ENCODE measurements around the gene FBLN1. TPM values are rescaled to one million over a fixed set of nuclear protein-coding genes. Genes with fewer than 3 reads are reported as not detected.

FBLN1 gene
- total RNA-seq, 1 experiment from 2014 or later: 23.4 TPM

- POLR2A ChIA-PET: no interaction called here
- RAD21 ChIA-PET (ENCODE audit: low non-redundant PET in 1 of 2, low total read pairs in 2 of 2, uncharacterized antibody in 2 of 2, unreplicated experiment in 2 of 2): no interaction called here
Observed at GRCh38 chr22:45574069-45574703, 71.5 kb downstream of the FBLN1 start.

GRCh38 chr22:45575173-45575572 lies 72.5 kb downstream of the FBLN1 start:
- no peaks in the 10 kb centered on the region for H3K27me3 ChIP-seq (ENCODE audit: insufficient read depth, low read length)
- H3K4me3 ChIP-seq (replicated peaks in 1 of 2; ENCODE audit: low read depth in 1 of 2, low read length in 2 of 2): no peak overlapping the region
- CTCF ChIA-PET: interaction anchor here (0.7 kb wide), 1 partner anchor 402 kb away, joined by 4 read pairs; the partner anchor contains the start of gene WNT7B
- TF ChIP-seq SP1 (IDR thresholded peaks at IDR 0.05; ENCODE audit: low read depth): no peak
- no peak for TF ChIP-seq ELF1 (IDR thresholded peaks at IDR 0.05; ENCODE audit: borderline replicate concordance, low read depth)
- no peak for TF ChIP-seq EZH2 (IDR thresholded peaks at IDR 0.05)
- TF ChIP-seq RAD21 (IDR thresholded peaks at IDR 0.05; ENCODE audit: low read depth): no peak
- TF ChIP-seq YY1 (IDR thresholded peaks at IDR 0.05; ENCODE audit: extremely low read depth, insufficient replicate concordance, low read depth, low read length): no peak
- no peak for TF ChIP-seq CEBPB (IDR thresholded peaks at IDR 0.05; ENCODE audit: low read depth)
- TF ChIP-seq POLR2AphosphoS5 (IDR thresholded peaks at IDR 0.05; ENCODE audit: low read depth, low read length): no peak
- no peak for TF ChIP-seq CBX3 (IDR thresholded peaks at IDR 0.05; ENCODE audit: low read depth)
- TF ChIP-seq TCF7L2 (IDR thresholded peaks at IDR 0.05; ENCODE audit: borderline replicate concordance, extremely low read depth, insufficient read depth, insufficient read length): no peak
- TF ChIP-seq ZNF274 (IDR thresholded peaks at IDR 0.05; ENCODE audit: low read depth, low read length): no peak
- TF ChIP-seq ZFX (IDR thresholded peaks at IDR 0.05): no peak
- TF ChIP-seq SRF (IDR thresholded peaks at IDR 0.05; ENCODE audit: low read depth): no peak
- no peak for TF ChIP-seq ATF3 (IDR thresholded peaks at IDR 0.05)
- TF ChIP-seq POLR2A (IDR thresholded peaks at IDR 0.05; ENCODE audit: borderline replicate concordance, extremely low read depth, insufficient read depth, insufficient read length): no peak
- no peak for TF ChIP-seq FOSL1 (IDR thresholded peaks at IDR 0.05; ENCODE audit: low read depth)
- TF ChIP-seq JUND (IDR thresholded peaks at IDR 0.05): no peak
- no peak for TF ChIP-seq MAX (IDR thresholded peaks at IDR 0.05)
- TF ChIP-seq ZBTB33 (IDR thresholded peaks at IDR 0.05; ENCODE audit: extremely low read depth, insufficient replicate concordance, low read length): no peak
- no peak for TF ChIP-seq EZH2phosphoT487 (IDR thresholded peaks at IDR 0.05; ENCODE audit: borderline replicate concordance)
- peaks cover 6 to 7% of the 10 kb centered on the region in 2 experiments; a peak in 2 of 4 replicates for H3K9me3 ChIP-seq (ENCODE audit: control insufficient read depth in 1 of 2, insufficient read depth in 1 of 2, low read depth in 1 of 2, low read length in 2 of 2)
- intact Hi-C loops (cut with micrococcal nuclease): loop anchor here (10.0 kb wide), 1 partner anchor 290 kb away; no protein-coding TSS in a partner anchor
- no peak overlapping the region for H3K27ac ChIP-seq (ENCODE audit: low read depth, low read length)
- H2AFZ ChIP-seq (ENCODE audit: low read depth, low read length, poor library complexity, severe bottlenecking): no peak overlapping the region
- no peak overlapping the region for H3K9ac ChIP-seq (ENCODE audit: low read length)
- no peaks in the 10 kb centered on the region for H4K20me1 ChIP-seq (ENCODE audit: insufficient read depth)
- BruUV-seq (replicated peaks): no TSS peak
- POLR2A ChIA-PET: no interaction called here
- no peaks in the 10 kb centered on the region for H3K36me3 ChIP-seq (ENCODE audit: control insufficient read depth in 1 of 2, insufficient read depth in 2 of 2, low read length in 2 of 2)
- H3K4me2 ChIP-seq (ENCODE audit: low read length): no peak overlapping the region
- RAD21 ChIA-PET (ENCODE audit: low non-redundant PET in 1 of 2, low total read pairs in 2 of 2, uncharacterized antibody in 2 of 2, unreplicated experiment in 2 of 2): no interaction called here
- DNase-seq (ENCODE audit: low read depth, low spot score) (no peak), ATAC-seq (no peak)
- no peaks in the 10 kb centered on the region for H3K79me2 ChIP-seq (ENCODE audit: insufficient read depth, low read length)
- H3K9me2 ChIP-seq (ENCODE audit: insufficient read depth): no peaks in the 10 kb centered on the region
- peaks cover 0 to 10% of the 10 kb centered on the region in 2 experiments; a peak in 1 of 4 replicates for H3K4me1 ChIP-seq (ENCODE audit: control insufficient read depth in 1 of 2, insufficient read depth in 2 of 2, low read length in 2 of 2)

More at GRCh38 chr22:45574069-45574703, 71.5 kb downstream of the FBLN1 start:
- peaks cover 0 to 10% of the 10 kb centered on the region in 2 experiments; a peak in 1 of 4 replicates for H3K4me1 ChIP-seq (ENCODE audit: control insufficient read depth in 1 of 2, insufficient read depth in 2 of 2, low read length in 2 of 2)
- ATAC-seq (no peak), DNase-seq (ENCODE audit: low read depth, low spot score) (no peak)
- H4K20me1 ChIP-seq (ENCODE audit: insufficient read depth): no peaks in the 10 kb centered on the region
- no peak overlapping the region for H3K27ac ChIP-seq (ENCODE audit: low read depth, low read length)
- no peak overlapping the region for H2AFZ ChIP-seq (ENCODE audit: low read depth, low read length, poor library complexity, severe bottlenecking)
- no peak for TF ChIP-seq POLR2AphosphoS5 (IDR thresholded peaks at IDR 0.05; ENCODE audit: low read depth, low read length)
- TF ChIP-seq RAD21 (IDR thresholded peaks at IDR 0.05; ENCODE audit: low read depth): no peak
- no peak for TF ChIP-seq ZNF274 (IDR thresholded peaks at IDR 0.05; ENCODE audit: low read depth, low read length)
- peaks cover 6 to 7% of the 10 kb centered on the region in 2 experiments; a peak in 2 of 4 replicates for H3K9me3 ChIP-seq (ENCODE audit: control insufficient read depth in 1 of 2, insufficient read depth in 1 of 2, low read depth in 1 of 2, low read length in 2 of 2)
- no peaks in the 10 kb centered on the region for H3K79me2 ChIP-seq (ENCODE audit: insufficient read depth, low read length)
- H3K4me2 ChIP-seq (ENCODE audit: low read length): no peak overlapping the region
- BruUV-seq (replicated peaks): no TSS peak
- no peaks in the 10 kb centered on the region for H3K27me3 ChIP-seq (ENCODE audit: insufficient read depth, low read length)
- CTCF ChIA-PET: interaction anchor here (0.7 kb wide), 1 partner anchor 403 kb away, joined by 4 read pairs; the partner anchor contains the start of gene WNT7B
- H3K36me3 ChIP-seq (ENCODE audit: control insufficient read depth in 1 of 2, insufficient read depth in 2 of 2, low read length in 2 of 2): no peaks in the 10 kb centered on the region
- intact Hi-C loops (cut with micrococcal nuclease): loop anchor here (10.0 kb wide), 1 partner anchor 291 kb away; no protein-coding TSS in a partner anchor
- no peak overlapping the region for H3K9ac ChIP-seq (ENCODE audit: low read length)
- no peaks in the 10 kb centered on the region for H3K9me2 ChIP-seq (ENCODE audit: insufficient read depth)
- H3K4me3 ChIP-seq (replicated peaks in 1 of 2; ENCODE audit: low read depth in 1 of 2, low read length in 2 of 2): no peak overlapping the region

Measured in HCT116 (cell line).